ENCODE data around the gene LAMC1. TPM values are rescaled to one million over a fixed set of nuclear protein-coding genes. Genes with fewer than 3 reads are reported as not detected.
A peak's percentile ranks its signal among the peaks of the same experiment; 100 is the strongest.

LAMC1 gene
- total RNA-seq, 2 donors from 2014 or later: 60.7 to 96.6 TPM

DNA sequence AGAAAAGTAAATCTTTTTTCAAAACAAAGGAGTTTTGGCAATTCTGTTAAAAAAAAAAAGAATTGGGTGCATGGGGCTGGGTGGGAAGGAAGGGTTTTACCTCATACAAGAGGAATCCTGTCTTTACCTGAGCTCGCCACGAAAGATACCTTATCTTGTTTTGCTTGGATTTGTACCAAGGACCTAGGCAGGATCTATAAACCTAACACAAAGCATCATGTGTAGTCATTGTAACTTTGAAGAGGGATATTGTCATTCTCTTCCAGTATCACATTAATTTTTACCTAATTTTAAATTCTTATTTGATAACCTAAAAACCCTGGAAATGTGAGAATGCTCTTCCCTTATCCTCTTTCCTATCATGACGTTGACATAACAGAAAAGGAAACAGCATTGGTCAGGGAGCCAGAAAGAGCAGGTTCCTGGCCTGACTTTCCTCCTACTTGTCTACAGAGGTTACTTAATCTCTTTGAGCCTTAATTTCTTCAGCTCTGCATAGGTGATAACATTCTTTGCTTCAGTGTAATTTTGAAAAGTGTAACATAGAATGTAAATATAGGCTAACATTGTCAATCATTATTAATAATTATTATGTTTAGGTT, 4.0 kb upstream of the LAMC1 start:
- Histone ChIP-seq H3K27ac (peak overlapping the region in 3 of 4 donors; percentile 43 to 99 (median 53)), H3K27me3 (no peaks in the 10 kb centered on the region), H3K4me1 (peaks cover 33% of the 10 kb centered on the region), H3K4me3 (no peak overlapping the region), H3K36me3 (replicated peaks in 1 of 2; ENCODE audit: insufficient read depth in 1 of 2, low read depth in 2 of 2) (no peaks in the 10 kb centered on the region), H3K9me3 (no peaks in the 10 kb centered on the region)
- intact Hi-C loops (cut with DNase I): no loop called here
- DNase-seq: peak in 2 of 4 donors; percentile 31 to 34
- TF ChIP-seq, protein P1, sequence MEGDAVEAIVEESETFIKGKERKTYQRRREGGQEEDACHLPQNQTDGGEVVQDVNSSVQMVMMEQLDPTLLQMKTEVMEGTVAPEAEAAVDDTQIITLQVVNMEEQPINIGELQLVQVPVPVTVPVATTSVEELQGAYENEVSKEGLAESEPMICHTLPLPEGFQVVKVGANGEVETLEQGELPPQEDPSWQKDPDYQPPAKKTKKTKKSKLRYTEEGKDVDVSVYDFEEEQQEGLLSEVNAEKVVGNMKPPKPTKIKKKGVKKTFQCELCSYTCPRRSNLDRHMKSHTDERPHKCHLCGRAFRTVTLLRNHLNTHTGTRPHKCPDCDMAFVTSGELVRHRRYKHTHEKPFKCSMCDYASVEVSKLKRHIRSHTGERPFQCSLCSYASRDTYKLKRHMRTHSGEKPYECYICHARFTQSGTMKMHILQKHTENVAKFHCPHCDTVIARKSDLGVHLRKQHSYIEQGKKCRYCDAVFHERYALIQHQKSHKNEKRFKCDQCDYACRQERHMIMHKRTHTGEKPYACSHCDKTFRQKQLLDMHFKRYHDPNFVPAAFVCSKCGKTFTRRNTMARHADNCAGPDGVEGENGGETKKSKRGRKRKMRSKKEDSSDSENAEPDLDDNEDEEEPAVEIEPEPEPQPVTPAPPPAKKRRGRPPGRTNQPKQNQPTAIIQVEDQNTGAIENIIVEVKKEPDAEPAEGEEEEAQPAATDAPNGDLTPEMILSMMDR (IDR thresholded peaks at IDR 0.05): no peak
- WGBS, 2 donors: 9 to 10% methylated on average over 3 of the region's 3 CpGs
- ATAC-seq: peak; percentile 28

DNA sequence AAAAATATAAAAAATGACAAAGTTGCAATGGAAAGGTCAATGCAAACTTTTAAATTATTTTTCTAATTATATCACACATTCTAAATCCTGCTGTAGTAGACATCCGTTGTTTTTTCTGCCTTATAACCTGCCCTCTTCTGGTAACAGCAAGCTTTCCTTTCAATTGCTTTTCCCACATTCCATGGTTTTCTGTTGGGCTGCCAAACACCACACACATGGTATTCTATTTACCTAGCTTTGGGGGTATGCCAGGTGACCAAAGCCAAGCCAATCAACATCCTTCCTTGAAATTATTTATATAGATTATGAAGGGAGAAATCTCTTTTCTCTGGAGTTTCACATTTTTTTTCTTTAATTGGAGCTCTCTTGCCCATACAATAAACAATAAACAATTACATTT, 3.4 kb upstream of the LAMC1 start:
- no peaks in the 10 kb centered on the region for H3K9me3 ChIP-seq
- intact Hi-C loops (cut with DNase I): loop anchor here (5.0 kb wide), 1 partner anchor 53 kb away; no protein-coding TSS in a partner anchor
- 9 to 18% methylated on average over 1 of the region's 1 CpG for WGBS, 2 donors
- ATAC-seq (no peak), DNase-seq (peak; percentile 55 to 74 (median 68))
- H3K27ac ChIP-seq: peak overlapping the region in 3 of 4 donors; percentile 43 to 99 (median 53)
- peaks cover 35% of the 10 kb centered on the region for H3K4me1 ChIP-seq
- TF ChIP-seq, protein P1 (IDR thresholded peaks at IDR 0.05): peak in 5 of 7 experiments; percentile 9 to 33 (median 28)
- no peak for TF ChIP-seq POLR2A (IDR thresholded peaks at IDR 0.05)
- H3K27me3 ChIP-seq: no peaks in the 10 kb centered on the region
- H3K4me3 ChIP-seq: no peak overlapping the region
- no peaks in the 10 kb centered on the region for H3K36me3 ChIP-seq (replicated peaks in 1 of 2; ENCODE audit: insufficient read depth in 1 of 2, low read depth in 2 of 2)

DNA sequence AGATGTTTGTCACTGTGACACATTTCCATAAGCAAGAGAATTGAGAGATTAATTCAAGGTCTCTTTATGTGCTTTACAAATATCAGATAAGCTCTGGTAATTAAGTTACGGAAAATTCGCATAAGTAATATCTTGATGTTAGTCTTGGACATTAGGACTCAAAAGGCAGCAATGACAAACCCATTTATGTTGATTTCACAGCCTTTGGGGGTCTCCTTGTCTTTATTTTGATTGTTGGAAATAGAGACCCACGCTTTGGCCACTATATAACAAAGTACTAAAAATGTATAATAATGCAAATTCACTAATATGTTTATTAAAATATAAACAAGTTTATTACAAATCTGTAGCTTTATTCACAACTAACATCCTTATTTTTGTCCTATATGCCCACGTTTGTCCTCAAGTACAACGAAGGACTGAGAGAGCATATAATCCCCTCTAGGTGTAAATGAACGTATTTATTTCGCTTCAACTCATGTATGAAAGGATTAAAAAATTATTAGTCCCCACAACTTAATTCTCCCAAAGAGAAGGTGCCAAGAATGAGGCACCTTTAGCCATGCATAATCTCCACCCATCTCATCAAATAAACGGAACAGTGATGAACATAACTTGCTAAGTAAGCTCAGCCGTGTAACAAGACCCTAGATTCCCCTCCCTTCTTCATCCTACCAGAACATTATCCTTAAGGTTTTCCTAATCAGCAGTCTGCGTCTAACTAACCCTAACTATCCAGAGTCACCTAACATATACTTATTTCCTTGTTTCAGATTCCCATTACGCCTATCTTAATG, 1.6 kb upstream of the LAMC1 start:
- DNase-seq (no peak), ATAC-seq (no peak)
- TF ChIP-seq POLR2A (IDR thresholded peaks at IDR 0.05): no peak
- TF ChIP-seq, protein P1 (IDR thresholded peaks at IDR 0.05): no peak
- Histone ChIP-seq H3K27me3 (no peaks in the 10 kb centered on the region), H3K36me3 (replicated peaks in 1 of 2; ENCODE audit: insufficient read depth in 1 of 2, low read depth in 2 of 2) (no peaks in the 10 kb centered on the region), H3K27ac (peak overlapping the region; percentile 97 to 99 (median 98)), H3K4me3 (no peak overlapping the region), H3K9me3 (no peaks in the 10 kb centered on the region), H3K4me1 (peaks cover 35% of the 10 kb centered on the region)
- WGBS, 2 donors: 44 to 46% methylated on average over 11 of the region's 11 CpGs
- intact Hi-C loops (cut with DNase I): loop anchor here (5.0 kb wide), 1 partner anchor 54 kb away; no protein-coding TSS in a partner anchor

DNA sequence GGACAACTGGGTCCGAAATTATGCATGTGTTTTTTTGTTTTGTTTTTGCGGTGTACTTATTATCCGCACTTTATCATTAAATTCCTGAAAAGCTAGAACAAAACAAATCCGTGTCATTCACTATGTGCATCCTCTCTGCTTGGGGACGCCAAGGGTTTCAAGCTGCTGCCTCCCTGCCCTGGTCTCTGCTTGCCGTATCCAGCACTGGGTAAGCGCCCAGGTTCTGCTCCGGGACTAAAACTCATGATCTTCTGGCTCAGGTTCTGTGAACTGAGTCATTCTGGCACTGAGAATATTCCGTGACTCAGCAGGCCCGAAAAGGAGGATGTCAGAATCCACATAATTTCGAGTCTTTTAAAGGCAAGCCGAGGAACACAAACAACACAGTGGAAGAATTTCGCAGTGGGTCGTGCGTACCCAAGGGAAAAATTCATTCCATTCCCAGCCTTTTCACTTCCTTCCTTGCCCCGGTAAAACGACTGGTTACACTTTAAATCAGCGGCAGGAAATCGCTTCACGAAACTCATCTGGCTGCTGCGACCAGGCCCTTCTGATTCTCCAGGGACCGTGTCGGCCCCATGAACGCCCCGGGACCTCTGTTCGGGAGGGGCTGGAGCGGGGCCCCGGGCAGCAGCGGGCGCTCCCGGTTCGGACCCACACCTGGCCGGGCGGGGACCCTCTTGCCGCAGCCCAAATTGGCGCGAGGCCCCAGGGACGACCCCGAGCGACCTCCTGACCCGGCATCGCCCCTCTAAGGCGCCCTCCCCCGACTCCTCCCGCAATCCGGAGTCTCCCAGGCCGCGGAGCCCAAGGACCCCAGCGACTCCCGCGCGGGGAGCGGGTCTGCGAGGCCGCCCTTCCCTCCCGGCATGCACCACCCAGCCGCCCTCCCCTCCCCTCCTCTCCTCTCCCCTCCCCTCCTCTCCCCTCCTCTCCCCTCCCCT, 746 bp upstream of the LAMC1 start:
- ATAC-seq: peak; percentile 67
- peak in 2 of 3 donors; percentile 71 to 75 for TF ChIP-seq POLR2A (IDR thresholded peaks at IDR 0.05)
- TF ChIP-seq, protein P1 (IDR thresholded peaks at IDR 0.05): no peak
- Histone ChIP-seq H3K36me3 (replicated peaks in 1 of 2; ENCODE audit: insufficient read depth in 1 of 2, low read depth in 2 of 2) (no peaks in the 10 kb centered on the region), H3K27me3 (no peaks in the 10 kb centered on the region), H3K4me3 (peak overlapping the region; percentile 43 to 50), H3K9me3 (no peaks in the 10 kb centered on the region), H3K27ac (peak overlapping the region; percentile 97 to 99 (median 98)), H3K4me1 (peaks cover 36% of the 10 kb centered on the region)
- DNase-seq: peak; percentile 80 to 89 (median 87)
- intact Hi-C loops (cut with DNase I): loop anchor here (5.0 kb wide), 1 partner anchor 55 kb away; no protein-coding TSS in a partner anchor
- WGBS, 2 donors: 1% methylated on average over 29 to 56 of the region's 57 CpGs

Measured in body of pancreas (tissue), 4 donors.